Tongue (tissue), 1 donor: ENCODE data around the gene DYRK3. TPM values are rescaled to one million over a fixed set of nuclear protein-coding genes. Genes with fewer than 3 reads are reported as not detected.

ENCODE experiments used
- total RNA-seq: library from RNA; depleted of rRNA; stranded (reverse); fragments of >200 nt; gene quantifications from one replicate; pipeline ENCODE4 v1.2.3, GENCODE V29; 2014

DYRK3 gene
- total RNA-seq, 1 donor from 2014 or later = 8.0 TPM

Other genes with a start within 250 kb of the DYRK3 start
- 12.2 TPM for gene IKBKE, start 165.1 kb upstream of the DYRK3 start, total RNA-seq
- 12.8 TPM for gene RASSF5, start 128.0 kb upstream of the DYRK3 start, total RNA-seq
- gene EIF2D, start 23.1 kb upstream of the DYRK3 start, total RNA-seq = 36.1 TPM
- gene MAPKAPK2, start 49.4 kb downstream of the DYRK3 start, total RNA-seq = 44.4 TPM
- not detected for gene IL19, start 135.2 kb downstream of the DYRK3 start, total RNA-seq
- gene IL10, start 137.0 kb downstream of the DYRK3 start, total RNA-seq = 1.4 TPM
- not detected for gene IL20, start 230.1 kb downstream of the DYRK3 start, total RNA-seq